GM12875 (cell line): ENCODE measurements around the gene ANKS6.

ENCODE experiments used
- H3K4me3 ChIP-seq: one replicate; pipeline ENCODE4 v1.5.1; 2011; ENCODE audit warnings: low read depth, low read length, control low read depth
- CTCF ChIP-seq: IDR thresholded peaks from 2 replicates; pipeline ENCODE4 v1.5.1; 2011; ENCODE audit warnings: low read depth, mild to moderate bottlenecking, control low read depth, inconsistent platforms, low read length, moderate library complexity, borderline replicate concordance; ENCODE audit not compliant: insufficient read depth

Gene ANKS6

GRCh38 chr9:98818764-98819163 lies 22.4 kb upstream of the ANKS6 start:
- no peak for TF ChIP-seq CTCF

GRCh38 chr9:98815391-98815951 lies 19.1 kb upstream of the ANKS6 start:
- TF ChIP-seq CTCF, result no peak
- H3K4me3 ChIP-seq, result no peak overlapping the region

More at GRCh38 chr9:98818764-98819163, 22.4 kb upstream of the ANKS6 start:
- H3K4me3 ChIP-seq, result no peak overlapping the region

GRCh38 chr9:98811051-98811650 lies 14.8 kb upstream of the ANKS6 start:
- TF ChIP-seq CTCF, result no peak
- no peak overlapping the region for H3K4me3 ChIP-seq

- no peak overlapping the region for H3K4me3 ChIP-seq
- no peak for TF ChIP-seq CTCF
These were observed 13.9 kb upstream of the ANKS6 start for GRCh38 chr9:98810102-98810842.

- TF ChIP-seq CTCF, result no peak
- H3K4me3 ChIP-seq, result no peak overlapping the region
These were observed 13.2 kb upstream of the ANKS6 start for GRCh38 chr9:98809311-98810101.

- no peak for TF ChIP-seq CTCF
- no peak overlapping the region for H3K4me3 ChIP-seq
These were observed 12.5 kb upstream of the ANKS6 start for GRCh38 chr9:98808875-98809274.
